ENCODE measurements around the gene ALPG. TPM values are rescaled to one million over a fixed set of nuclear protein-coding genes. Genes with fewer than 3 reads are reported as not detected.
A peak's percentile ranks its signal among the peaks of the same experiment; 100 is the strongest.

Gene ALPG
- total RNA-seq, 4 donors from 2014 or later, result not detected

- H3K27ac ChIP-seq, result no peak overlapping the region
- no peak for TF ChIP-seq EP300 (IDR thresholded peaks at IDR 0.05)
- no peak for TF ChIP-seq POLR2A (IDR thresholded peaks at IDR 0.05)
- no peak for TF ChIP-seq CTCF (IDR thresholded peaks at IDR 0.05)
- no peak for DNase-seq (ENCODE audit: low spot score in 2 of 2)
- no peaks in the 10 kb centered on the region for H3K36me3 ChIP-seq
- WGBS, 2 donors, result 1 to 2% methylated on average over 36 to 41 of the region's 49 CpGs
- peaks cover 0 to 11% (median 0%) of the 10 kb centered on the region in 4 donors for H3K9me3 ChIP-seq
- peaks cover 0 to 29% (median 5%) of the 10 kb centered on the region in 4 donors for H3K4me1 ChIP-seq
- peaks cover 0 to 72% of the 10 kb centered on the region in 2 donors for H3K27me3 ChIP-seq
- H3K4me3 ChIP-seq, result peak overlapping the region in 1 of 4 donors; percentile 27
Measured at GRCh38 chr2:232418466-232419244, 12.0 kb downstream of the ALPG start.

GRCh38 chr2:232419245-232420072, 12.8 kb downstream of the ALPG start:
- H3K27ac ChIP-seq, result no peak overlapping the region
- peaks cover 0 to 29% (median 5%) of the 10 kb centered on the region in 4 donors for H3K4me1 ChIP-seq
- 1 to 5% methylated on average over 37 to 41 of the region's 79 CpGs for WGBS, 2 donors
- peaks cover 0 to 74% of the 10 kb centered on the region in 2 donors for H3K27me3 ChIP-seq
- no peak for DNase-seq (ENCODE audit: low spot score in 2 of 2)
- TF ChIP-seq EP300 (IDR thresholded peaks at IDR 0.05) (no peak), CTCF (IDR thresholded peaks at IDR 0.05) (no peak), POLR2A (IDR thresholded peaks at IDR 0.05) (no peak)
- no peaks in the 10 kb centered on the region for H3K36me3 ChIP-seq
- peak overlapping the region in 1 of 4 donors; percentile 27 for H3K4me3 ChIP-seq
- peaks cover 0 to 11% (median 0%) of the 10 kb centered on the region in 4 donors for H3K9me3 ChIP-seq

GRCh38 chr2:232420073-232420454, 13.4 kb downstream of the ALPG start:
- H3K4me1 ChIP-seq, result peaks cover 0 to 29% (median 5%) of the 10 kb centered on the region in 4 donors
- no peak overlapping the region for H3K27ac ChIP-seq
- H3K36me3 ChIP-seq, result no peaks in the 10 kb centered on the region
- peaks cover 0 to 11% (median 0%) of the 10 kb centered on the region in 4 donors for H3K9me3 ChIP-seq
- no peak for DNase-seq (ENCODE audit: low spot score in 2 of 2)
- TF ChIP-seq EP300 (IDR thresholded peaks at IDR 0.05) (no peak), POLR2A (IDR thresholded peaks at IDR 0.05) (no peak), CTCF (IDR thresholded peaks at IDR 0.05) (no peak)
- H3K4me3 ChIP-seq, result no peak overlapping the region
- H3K27me3 ChIP-seq, result peaks cover 0 to 74% of the 10 kb centered on the region in 2 donors
- 4 to 7% methylated on average over 15 to 18 of the region's 22 CpGs for WGBS, 2 donors

GRCh38 chr2:232420463-232421188, 14.0 kb downstream of the ALPG start:
- DNase-seq (ENCODE audit: low spot score in 2 of 2), result no peak
- peak overlapping the region in 1 of 4 donors; percentile 19 for H3K4me3 ChIP-seq
- H3K4me1 ChIP-seq, result peaks cover 0 to 29% (median 5%) of the 10 kb centered on the region in 4 donors
- no peak overlapping the region for H3K27ac ChIP-seq
- no peak for TF ChIP-seq CTCF (IDR thresholded peaks at IDR 0.05)
- TF ChIP-seq EP300 (IDR thresholded peaks at IDR 0.05), result no peak
- peaks cover 0 to 11% (median 0%) of the 10 kb centered on the region in 4 donors for H3K9me3 ChIP-seq
- WGBS, 2 donors, result 0 to 1% methylated on average over 15 to 34 of the region's 79 CpGs
- H3K27me3 ChIP-seq, result peaks cover 0 to 73% of the 10 kb centered on the region in 2 donors
- no peaks in the 10 kb centered on the region for H3K36me3 ChIP-seq
